GM23338 (cell line): Measurements from ENCODE around the gene BIRC5. TPM values are rescaled to one million over a fixed set of nuclear protein-coding genes. Genes with fewer than 3 reads are reported as not detected.
"Not testable (repeated sequence)": the region's sequence is repeated elsewhere in the genome, so short reads cannot be mapped to it uniquely, and the experiment has no call there.

Experiments
- ATAC-seq: fragments of 200-7000 bp; cut with Tn5 transposase; 3 replicates; pipeline ENCODE4 v1.9.1; 2020
- DNase-seq: peaks from one replicate; pipeline ENCODE4 v3.0.0-alpha.2; 2015; ENCODE audit warnings: low spot score
- H2AFZ ChIP-seq: fragments of 200-600 bp; sonication (generic); 2 replicates; pipeline ENCODE4 v1.8.0; 2016; ENCODE audit warnings: antibody characterized with exemption, mild to moderate bottlenecking, moderate library complexity
- H3F3A ChIP-seq: fragments of 200-600 bp; sonication (generic); replicated peaks from 2 replicates; pipeline ENCODE4 v1.8.0; 2017; ENCODE audit warnings: antibody characterized with exemption, mixed run types, low read depth
- H3K27ac ChIP-seq: fragments of 200-600 bp; sonication (generic); 2 replicates; pipeline ENCODE4 v1.6.1; 2016; ENCODE audit warnings: low read depth
- H3K27me3 ChIP-seq: fragments of 200-600 bp; sonication (generic); 2 replicates; pipeline ENCODE4 v1.8.0; 2016; ENCODE audit warnings: mild to moderate bottlenecking, mixed run types, moderate library complexity; ENCODE audit not compliant: insufficient read depth
- H3K36me3 ChIP-seq: fragments of 200-600 bp; sonication (generic); 2 replicates; pipeline ENCODE4 v1.8.0; 2016; ENCODE audit warnings: mild to moderate bottlenecking; ENCODE audit not compliant: insufficient read depth
- H3K4me1 ChIP-seq: fragments of 200-600 bp; sonication (generic); 2 replicates; pipeline ENCODE4 v1.8.0; 2016; ENCODE audit warnings: mild to moderate bottlenecking, moderate library complexity; ENCODE audit not compliant: insufficient read depth
- H3K4me2 ChIP-seq: fragments of 200-600 bp; sonication (generic); 2 replicates; pipeline ENCODE4 v1.7.1; 2017; ENCODE audit warnings: mixed run types
- H3K4me3 ChIP-seq: fragments of 200-600 bp; sonication (generic); 2 replicates; pipeline ENCODE4 v1.6.1; 2016; ENCODE audit warnings: mixed run types
- H3K79me2 ChIP-seq: fragments of 200-600 bp; sonication (generic); replicated peaks from 2 replicates; pipeline ENCODE4 v1.8.0; 2017; ENCODE audit warnings: mild to moderate bottlenecking; ENCODE audit not compliant: insufficient read depth
- H3K9me2 ChIP-seq: fragments of 200-600 bp; sonication (generic); 2 replicates; pipeline ENCODE4 v1.8.0; 2017; ENCODE audit not compliant: insufficient read depth
- H4K20me1 ChIP-seq: fragments of 200-600 bp; sonication (generic); replicated peaks from 2 replicates; pipeline ENCODE4 v1.8.0; 2017; ENCODE audit warnings: mild to moderate bottlenecking; ENCODE audit not compliant: insufficient read depth
- H3K27ac Mint-ChIP-seq: 2 replicates; pipeline ENCODE4 v1.8.0; 2020; ENCODE audit warnings: inconsistent platforms, mild to moderate bottlenecking, moderate library complexity, mixed read lengths
- H3K27me3 Mint-ChIP-seq: 3 replicates; pipeline ENCODE4 v1.8.0; 2022; ENCODE audit warnings: low read depth, mild to moderate bottlenecking, moderate library complexity, mixed read lengths, inconsistent platforms; ENCODE audit not compliant: insufficient read depth, poor library complexity
- H3K36me3 Mint-ChIP-seq: 3 replicates; pipeline ENCODE4 v1.8.0; 2021; ENCODE audit warnings: low read depth, mild to moderate bottlenecking, inconsistent platforms, moderate library complexity, mixed read lengths
- H3K4me1 Mint-ChIP-seq: 3 replicates; pipeline ENCODE4 v1.8.0; 2020; ENCODE audit warnings: mild to moderate bottlenecking, inconsistent platforms, mixed read lengths
- H3K4me3 Mint-ChIP-seq: 3 replicates; pipeline ENCODE4 v1.8.0; 2021; ENCODE audit warnings: moderate library complexity, mild to moderate bottlenecking, inconsistent platforms, mixed read lengths
- H3K9me3 Mint-ChIP-seq: 3 replicates; pipeline ENCODE4 v1.8.0; 2020; ENCODE audit warnings: moderate library complexity, mild to moderate bottlenecking, inconsistent platforms, mixed read lengths
- CREB1 ChIP-seq: fragments of 250-450 bp; sonication (Bioruptor Pico); IDR thresholded peaks from 2 replicates; pipeline ENCODE4 v1.5.0; 2020; ENCODE audit warnings: low read depth, mild to moderate bottlenecking, moderate library complexity
- ETS1 ChIP-seq: IDR thresholded peaks from 2 replicates; pipeline ENCODE4 v1.6.1; 2016; ENCODE audit warnings: antibody characterized with exemption
- EZH2 ChIP-seq: fragments of 200-600 bp; sonication (generic); IDR thresholded peaks from one replicate; pipeline ENCODE4 v1.8.0; 2017; ENCODE audit warnings: antibody characterized with exemption, mild to moderate bottlenecking, low read depth; ENCODE audit not compliant: unreplicated experiment
- JUNB ChIP-seq: IDR thresholded peaks from one replicate; pipeline ENCODE4 v1.6.1; 2016; ENCODE audit warnings: antibody characterized with exemption; ENCODE audit not compliant: unreplicated experiment
- NANOG ChIP-seq: IDR thresholded peaks from 2 replicates; pipeline ENCODE4 v1.6.1; 2016; ENCODE audit warnings: antibody characterized with exemption, borderline replicate concordance
- POLR2AphosphoS5 ChIP-seq: IDR thresholded peaks from 2 replicates; pipeline ENCODE4 v1.6.1; 2016; ENCODE audit warnings: antibody characterized with exemption, low read depth
- ZNF114 ChIP-seq: fragments of 250-450 bp; sonication (Bioruptor Pico); IDR thresholded peaks from 2 replicates; pipeline ENCODE4 v1.5.0; 2020; ENCODE audit warnings: mild to moderate bottlenecking, moderate library complexity
- ZNF462 ChIP-seq: fragments of 250-450 bp; sonication (Bioruptor Pico); IDR thresholded peaks from 2 replicates; pipeline ENCODE4 v1.5.0; 2020; ENCODE audit warnings: mild to moderate bottlenecking, moderate library complexity
- polyA plus RNA-seq: library from polyadenylated mRNA; unstranded; fragments of >200 nt; fragmentation: Nextera tagmentation; extraction: Ambion mirVana; gene quantifications from 2 replicates; pipeline ENCODE4 v1.2.1, GENCODE V29; 2016
- total RNA-seq: library from RNA; depleted of rRNA; stranded (reverse); fragments of >200 nt; shearing (Covaris generic); gene quantifications from 2 replicates; pipeline ENCODE4 v1.2.3, GENCODE V29; 2014

BIRC5 gene
- total and polyA plus RNA-seq, 2 experiments from 2014 or later: 89.7 to 111 TPM

GRCh38 chr17:78252111-78252634 is 38.1 kb downstream of the BIRC5 start (continued):
- TF ChIP-seq ZNF462 (CRISPR knock-in tag): no peak
- no peak for TF ChIP-seq JUNB
- no peak for TF ChIP-seq POLR2AphosphoS5

- Mint-ChIP-seq H3K4me1 (peaks cover 41% of the 10 kb centered on the region), H3K4me3 (peak overlapping the region; percentile 85), H3K9me3 (no peaks in the 10 kb centered on the region), H3K27me3 (peaks cover 16% of the 10 kb centered on the region), H3K36me3 (no peaks in the 10 kb centered on the region), H3K27ac (peak overlapping the region; percentile 86)
- peak overlapping the region; percentile 55; the same call in 1 of the 2 replicates for H3K4me2 ChIP-seq
- H3K9me2 ChIP-seq: no peaks in the 10 kb centered on the region
- H3K4me3 ChIP-seq: no peak overlapping the region
- DNase-seq (no peak), ATAC-seq (no peak)
- H4K20me1 ChIP-seq: no peaks in the 10 kb centered on the region
- no peaks in the 10 kb centered on the region for H3K79me2 ChIP-seq
- TF ChIP-seq CREB1 (no peak), POLR2AphosphoS5 (no peak), NANOG (no peak), JUNB (no peak), EZH2 (no peak), ZNF114 (CRISPR knock-in tag) (no peak), ETS1 (no peak)
- no peaks in the 10 kb centered on the region for H3K36me3 ChIP-seq
- peaks cover 17% of the 10 kb centered on the region for H3K4me1 ChIP-seq
- no peak overlapping the region for H2AFZ ChIP-seq
- H3K27ac ChIP-seq: no peak overlapping the region
- H3K27me3 ChIP-seq: no peaks in the 10 kb centered on the region
- H3F3A ChIP-seq: peaks cover 8% of the 10 kb centered on the region
Measured at GRCh38 chr17:78252701-78253635, 38.9 kb downstream of the BIRC5 start.

GRCh38 chr17:78253636-78253945 is 39.5 kb downstream of the BIRC5 start:
- Histone ChIP-seq H3K4me3 (peak overlapping the region; percentile 89), H3K4me2 (peak overlapping the region; percentile 89), H3K4me1 (peaks cover 22% of the 10 kb centered on the region), H3K27ac (peak overlapping the region; percentile 93)
- not testable (repeated sequence) for DNase-seq, H3K79me2 ChIP-seq, H3K9me2 ChIP-seq, ATAC-seq, H3F3A ChIP-seq, H4K20me1 ChIP-seq, H3K27me3 ChIP-seq, H3K36me3 ChIP-seq, H2AFZ ChIP-seq, H3K9me3 Mint-ChIP-seq, H3K36me3 Mint-ChIP-seq
- Mint-ChIP-seq H3K27ac (peak overlapping the region; percentile 95), H3K27me3 (peaks cover 15% of the 10 kb centered on the region), H3K4me1 (peaks cover 44% of the 10 kb centered on the region), H3K4me3 (peak overlapping the region; percentile 85)
